Stimulated activated CD4-positive, alpha-beta T cell treated with anti-CD3 and anti-CD28 coated beads, TNF-alpha, amount 100 ng/mL, for 1 hour (primary cell): ENCODE measurements around the gene DRC1.
"Not testable (repeated sequence)": the region's sequence is repeated elsewhere in the genome, so short reads cannot be mapped to it uniquely, and the experiment has no call there.

Experiments
- DNase-seq, 3 donors: peaks; one replicate each; pipeline ENCODE4 v3.0.0-alpha.2; 2020; ENCODE audit warnings: low read depth in 3 of 3, low spot score in 1 of 3

Gene DRC1

DNA sequence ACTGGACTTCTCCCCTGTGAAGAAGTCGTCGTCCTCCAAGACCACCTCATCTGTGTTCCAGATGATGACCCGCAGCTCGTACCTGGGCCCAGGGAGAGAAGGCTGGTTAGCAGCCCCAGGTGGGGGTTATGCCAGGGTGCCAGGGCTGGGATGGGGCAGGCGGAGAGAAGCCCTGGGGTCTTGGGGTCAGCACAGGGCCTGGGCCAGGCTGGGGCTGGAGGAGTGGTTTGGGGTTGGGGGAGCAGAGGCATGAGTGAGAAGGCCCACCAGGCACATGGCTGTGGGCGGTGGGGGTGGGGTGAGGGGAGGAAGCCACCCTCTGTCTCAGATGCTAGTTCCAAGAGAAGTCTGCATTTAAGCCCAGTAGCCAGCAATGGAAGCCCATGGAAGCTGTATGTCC lies 60.4 kb downstream of the DRC1 start:
- no peak for DNase-seq

- DNase-seq, result no peak
Measured at GRCh38 chr2:26462511-26463243, 61.0 kb downstream of the DRC1 start.

- no peak for DNase-seq
Measured at GRCh38 chr2:26463244-26464192, 61.8 kb downstream of the DRC1 start.

DNA sequence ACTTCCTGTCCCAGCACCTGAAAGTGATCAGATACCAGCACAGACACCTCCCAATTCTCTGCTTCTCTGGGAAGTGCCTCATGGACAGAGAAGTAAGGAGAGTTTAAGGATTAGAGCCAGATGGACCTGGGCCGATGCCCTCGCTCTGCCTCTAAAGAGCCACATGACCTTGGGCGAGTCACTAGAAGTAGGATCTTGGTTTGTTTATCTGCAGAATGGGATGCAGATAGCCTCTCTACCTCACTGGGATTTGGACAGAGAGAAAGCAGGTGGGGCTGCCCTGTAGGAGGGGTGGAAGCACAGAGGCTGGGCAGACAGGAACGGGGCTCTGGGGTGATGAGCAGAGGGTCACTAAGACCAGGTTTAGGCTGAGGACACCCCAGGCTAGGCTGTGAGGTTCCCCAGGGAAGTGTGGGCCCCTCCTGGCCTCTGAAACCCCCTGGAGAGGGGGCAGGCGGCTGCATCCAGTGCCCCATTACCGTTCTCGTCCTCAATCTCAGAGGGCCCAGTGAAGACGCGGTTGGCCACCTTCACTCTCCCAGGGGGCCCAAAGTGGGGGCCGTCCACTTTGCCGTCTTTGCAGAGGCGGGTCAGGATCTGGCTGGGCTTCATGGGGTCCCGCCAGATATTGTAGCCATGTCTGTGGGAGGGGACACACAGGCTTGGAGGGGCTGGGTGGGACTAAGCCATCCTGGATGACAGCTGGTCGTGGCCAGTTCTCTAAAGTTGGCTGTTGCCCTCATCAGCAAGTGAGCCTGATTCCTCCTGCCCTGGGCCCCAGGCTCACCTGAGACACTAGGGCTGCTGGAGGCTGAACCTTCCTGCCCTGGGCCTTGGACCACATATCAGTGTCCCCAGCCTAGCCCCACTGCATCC lies 62.9 kb downstream of the DRC1 start:
- DNase-seq, result no peak

DNA sequence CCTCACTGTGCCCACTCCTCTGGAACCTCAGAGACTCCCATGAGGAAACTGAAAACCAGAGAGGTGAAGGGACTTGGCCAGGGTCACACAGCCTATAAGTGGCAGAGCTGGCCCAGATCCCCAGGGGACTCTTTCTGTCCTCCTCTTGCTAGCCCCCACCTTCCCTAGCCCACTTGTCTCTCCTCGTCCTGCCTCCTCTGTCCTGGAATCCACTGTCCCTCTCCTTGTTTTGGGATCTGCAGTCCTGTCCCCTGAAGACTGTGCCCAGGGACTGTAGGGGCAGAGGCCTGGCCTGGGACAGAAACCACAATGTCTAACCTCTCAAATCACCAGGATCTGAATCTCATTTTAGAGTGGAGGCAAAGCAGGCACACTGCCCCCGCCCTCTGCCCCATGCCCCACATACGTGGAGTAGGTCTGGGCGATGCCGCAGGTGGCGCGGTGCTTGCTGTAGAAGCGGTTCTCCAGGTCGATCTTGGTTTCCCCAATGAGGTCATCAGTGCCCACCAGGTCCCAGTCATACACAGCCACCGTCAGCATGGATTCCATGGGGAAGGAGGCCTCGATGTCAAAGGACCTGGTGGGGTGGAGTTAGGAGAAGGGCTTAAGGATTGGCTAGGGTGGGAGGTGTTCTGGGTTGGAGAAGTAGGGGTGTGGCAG lies 63.7 kb downstream of the DRC1 start:
- no peak for DNase-seq

GRCh38 chr2:26465981-26466471 lies 64.3 kb downstream of the DRC1 start:
- DNase-seq, result no peak

DNA sequence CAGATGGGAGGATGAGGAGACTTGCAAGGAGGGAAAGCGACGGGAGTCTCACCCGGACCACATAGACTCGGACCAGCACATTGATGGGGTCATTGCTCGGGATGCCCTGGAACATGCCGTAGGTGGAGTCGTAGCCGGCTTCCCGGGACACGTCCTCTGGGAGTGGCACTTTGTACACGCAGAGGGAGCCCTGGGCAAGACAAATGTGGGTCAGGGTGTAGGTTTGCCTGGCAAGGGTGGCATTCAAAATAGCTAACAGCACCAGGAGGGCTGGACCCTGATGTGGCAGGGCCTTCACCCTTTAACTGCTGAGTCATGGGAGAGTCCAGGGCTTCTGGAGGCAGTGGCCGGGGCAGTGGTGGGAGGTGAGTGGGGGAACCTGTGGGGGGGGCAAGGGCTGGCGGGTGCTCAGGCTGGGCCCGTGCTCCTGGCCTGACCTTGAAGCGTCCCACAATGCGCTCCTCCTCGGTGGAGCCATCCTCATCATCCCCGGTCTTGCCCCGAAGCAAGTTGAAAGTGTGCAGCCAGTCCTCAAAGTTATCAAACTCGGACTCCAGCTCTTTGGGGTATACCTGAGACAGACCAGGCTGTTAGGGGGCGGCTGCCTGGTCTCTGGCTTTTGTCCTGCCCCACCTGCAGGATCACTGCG lies 65.1 kb downstream of the DRC1 start:
- DNase-seq, result no peak

- DNase-seq, result not testable (repeated sequence)
Measured at GRCh38 chr2:26468544-26468943, 66.8 kb downstream of the DRC1 start.

DNA sequence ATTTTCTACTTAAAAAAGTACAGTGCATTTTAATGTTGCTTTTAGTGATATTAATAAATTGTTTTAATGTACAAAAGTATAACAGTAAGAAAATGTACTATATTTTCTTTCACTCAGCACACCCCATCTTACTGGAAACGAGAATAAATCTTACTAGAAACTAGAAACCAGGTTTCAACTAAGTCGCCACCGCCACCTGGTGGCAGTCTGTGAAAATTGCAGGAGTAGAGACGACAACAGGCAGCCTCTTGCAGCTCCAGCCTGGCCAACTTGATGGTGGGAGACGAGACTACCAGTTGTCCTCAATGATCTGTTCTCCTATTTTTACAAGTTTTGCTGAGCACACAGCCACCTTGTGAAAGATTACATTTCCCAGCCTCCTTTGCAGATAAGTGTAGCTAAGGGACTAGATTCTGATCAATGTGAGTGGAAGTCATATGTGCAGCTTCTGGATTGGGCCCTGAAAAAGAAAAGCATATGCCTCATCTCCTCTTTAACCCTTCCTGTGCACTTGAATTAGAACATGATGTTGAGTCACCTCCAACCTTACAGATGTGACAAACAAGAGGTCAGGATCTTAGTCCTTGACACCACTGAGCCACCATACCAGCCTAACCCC lies 67.5 kb downstream of the DRC1 start:
- DNase-seq, result peak in 1 of 3 donors; percentile 51

DNA sequence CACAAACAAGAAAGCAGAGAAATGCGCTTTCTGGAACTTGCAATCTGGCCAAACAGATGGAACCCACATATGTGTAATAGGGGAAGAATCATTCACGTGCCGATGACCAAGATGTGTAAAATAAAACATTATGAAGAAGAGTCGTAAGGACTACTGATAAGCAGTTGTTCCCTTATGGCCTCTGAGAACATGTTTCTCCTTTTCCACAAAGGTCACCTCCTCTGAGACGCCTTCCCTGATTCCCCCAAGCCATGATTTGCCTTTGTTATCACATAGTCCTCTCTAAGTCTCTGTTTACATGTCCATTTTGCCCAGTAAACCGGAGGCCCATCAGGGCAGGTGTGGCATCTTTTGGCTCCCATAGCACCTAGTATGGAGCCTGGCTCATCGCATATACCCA lies 68.2 kb downstream of the DRC1 start:
- DNase-seq, result no peak

- DNase-seq, result no peak
Measured at GRCh38 chr2:26470601-26471260, 69.0 kb downstream of the DRC1 start.

GRCh38 chr2:26471289-26471688 lies 69.6 kb downstream of the DRC1 start:
- no peak for DNase-seq

DNA sequence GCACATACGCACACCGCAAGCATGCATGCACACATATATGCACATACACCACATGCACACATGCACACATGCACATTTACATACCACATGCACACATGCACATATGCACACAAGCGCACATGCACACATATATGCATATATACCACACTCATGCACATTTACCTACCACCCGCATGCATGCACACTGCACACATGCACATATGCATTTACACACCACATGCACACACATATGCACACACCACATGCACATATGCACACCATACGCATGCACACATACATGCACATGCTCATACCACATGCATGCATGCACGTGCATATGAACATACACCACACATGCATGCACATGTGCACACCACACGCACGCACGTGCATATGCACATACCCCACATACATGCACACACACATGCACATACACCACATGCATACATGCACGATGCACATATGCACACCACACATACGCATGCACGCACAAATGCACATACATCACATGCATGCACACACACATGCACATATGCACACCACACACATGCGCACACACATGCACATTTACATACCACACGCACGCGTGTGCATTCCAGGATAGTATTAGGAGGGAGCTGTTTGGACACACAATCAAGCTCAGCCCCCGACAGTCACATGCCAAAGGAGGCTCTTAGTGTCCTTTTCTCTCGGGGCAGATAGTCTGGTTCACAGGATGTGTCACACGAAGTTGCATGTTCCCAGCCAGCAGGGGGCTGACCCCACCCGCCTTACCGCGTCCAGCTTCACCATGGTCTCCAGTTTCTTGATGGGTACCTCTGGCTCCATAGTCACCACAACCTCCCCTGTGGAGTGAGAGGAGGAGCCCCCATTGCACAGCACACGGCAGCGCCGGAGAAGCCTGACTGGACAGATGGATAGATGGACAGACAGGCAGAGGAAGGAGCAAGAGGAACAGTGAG lies 70.3 kb downstream of the DRC1 start:
- no peak for DNase-seq

- DNase-seq, result no peak
Measured at GRCh38 chr2:26472821-26473655, 71.3 kb downstream of the DRC1 start.

GRCh38 chr2:26473796-26474195 lies 72.1 kb downstream of the DRC1 start:
- no peak for DNase-seq

DNA sequence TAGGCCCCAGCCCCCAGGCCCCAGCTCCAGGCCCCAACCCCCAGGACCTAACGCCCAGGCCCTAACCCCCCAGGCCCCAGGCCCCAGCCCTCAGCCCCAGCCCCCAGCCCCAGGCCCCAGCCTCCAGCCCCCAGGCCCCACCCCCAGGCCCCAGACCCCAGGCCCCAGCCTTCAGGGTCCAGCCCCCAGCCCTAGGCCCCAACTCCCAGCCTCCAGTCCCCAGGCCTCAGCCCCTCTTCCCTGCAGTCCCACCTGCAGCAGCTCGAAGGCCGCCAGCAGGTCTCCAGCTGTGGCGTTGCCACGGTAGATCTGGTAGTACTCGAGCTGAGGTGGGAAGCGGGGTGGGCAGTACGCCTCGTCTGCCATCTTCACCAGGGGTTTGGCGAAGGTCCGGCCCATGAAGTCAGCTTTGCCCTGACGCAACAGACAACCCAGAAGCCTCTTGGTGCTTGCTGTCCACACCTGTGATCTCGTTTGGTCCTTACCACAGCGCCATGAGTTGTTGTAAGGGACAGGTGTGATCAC lies 72.6 kb downstream of the DRC1 start:
- no peak for DNase-seq

GRCh38 chr2:26475037-26475436 lies 73.3 kb downstream of the DRC1 start:
- DNase-seq, result no peak
